ENCODE results near the gene SMIM45.
"Not testable (repeated sequence)": the region's sequence is repeated elsewhere in the genome, so short reads cannot be mapped to it uniquely, and the experiment has no call there.

Gene SMIM45

DNA sequence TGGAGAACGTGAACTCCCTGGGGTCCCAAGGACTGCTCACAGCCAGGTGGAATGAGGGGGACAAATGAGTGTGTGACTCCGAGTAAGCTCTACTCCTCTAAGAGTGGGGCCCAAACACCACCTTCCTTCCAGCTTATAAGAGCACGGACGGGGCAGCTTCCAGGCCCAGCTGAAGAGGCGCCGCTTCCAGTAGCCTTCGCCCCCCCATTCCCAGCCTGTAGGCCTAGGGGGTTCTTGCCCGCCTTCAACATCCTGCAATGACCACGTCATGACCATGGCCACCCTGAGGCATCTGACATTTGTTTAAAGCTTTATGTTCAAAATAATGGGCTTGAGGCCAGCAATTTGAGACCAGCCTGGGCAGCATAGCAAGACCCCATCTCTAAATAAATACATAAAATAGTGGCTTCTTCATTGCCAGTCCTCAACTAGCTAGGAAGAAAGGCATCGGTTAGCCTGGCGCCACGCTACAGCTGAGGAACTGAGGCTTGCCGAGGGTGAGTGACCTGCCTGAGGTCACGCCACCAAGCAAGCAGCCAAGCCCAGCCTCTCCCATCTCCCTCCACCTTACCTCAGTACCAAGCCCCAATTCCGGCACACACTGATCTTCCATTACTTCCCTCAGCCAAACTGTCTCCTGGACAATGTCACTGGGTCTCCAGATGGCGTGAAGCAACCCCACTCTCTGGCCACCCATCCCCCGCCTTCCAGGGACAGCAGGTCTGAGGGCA is 17.5 kb upstream of the SMIM45 start:
- no peaks in the 10 kb centered on the region for H3K9me3 Mint-ChIP-seq
- H3K27me3 Mint-ChIP-seq = no peaks in the 10 kb centered on the region
- no peak for ATAC-seq
- H3K36me3 Mint-ChIP-seq = no peaks in the 10 kb centered on the region
- no peak overlapping the region for H3K4me3 Mint-ChIP-seq
- peaks cover 3 to 5% of the 10 kb centered on the region in 2 donors for H3K4me1 Mint-ChIP-seq (ENCODE audit: low read depth in 2 of 2)
- H3K27ac Mint-ChIP-seq = no peak overlapping the region
- no peak for DNase-seq (ENCODE audit: low spot score)

DNA sequence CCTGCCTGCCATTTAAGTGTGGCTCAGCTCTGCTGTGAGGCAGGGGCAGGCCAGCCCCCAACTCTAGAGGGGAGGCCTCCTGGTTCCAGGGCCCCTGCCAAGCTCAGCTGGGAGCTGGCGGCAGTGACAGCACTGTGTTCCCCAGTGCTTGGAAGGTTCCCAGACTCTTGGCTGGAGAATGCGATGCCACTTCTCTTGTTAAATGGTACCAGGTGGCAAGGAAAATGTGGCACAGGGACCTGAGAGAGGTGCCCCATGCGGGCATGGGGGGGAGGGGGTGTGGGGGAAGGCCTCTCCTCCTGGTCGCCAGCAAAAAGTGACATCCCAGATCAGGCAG is 17.0 kb upstream of the SMIM45 start:
- H3K4me3 Mint-ChIP-seq = no peak overlapping the region
- H3K4me1 Mint-ChIP-seq (ENCODE audit: low read depth in 2 of 2) = peaks cover 8 to 10% of the 10 kb centered on the region in 2 donors
- no peak for ATAC-seq
- no peaks in the 10 kb centered on the region for H3K9me3 Mint-ChIP-seq
- no peaks in the 10 kb centered on the region for H3K36me3 Mint-ChIP-seq
- H3K27me3 Mint-ChIP-seq = no peaks in the 10 kb centered on the region
- H3K27ac Mint-ChIP-seq = no peak overlapping the region
- DNase-seq (ENCODE audit: low spot score) = no peak

DNA sequence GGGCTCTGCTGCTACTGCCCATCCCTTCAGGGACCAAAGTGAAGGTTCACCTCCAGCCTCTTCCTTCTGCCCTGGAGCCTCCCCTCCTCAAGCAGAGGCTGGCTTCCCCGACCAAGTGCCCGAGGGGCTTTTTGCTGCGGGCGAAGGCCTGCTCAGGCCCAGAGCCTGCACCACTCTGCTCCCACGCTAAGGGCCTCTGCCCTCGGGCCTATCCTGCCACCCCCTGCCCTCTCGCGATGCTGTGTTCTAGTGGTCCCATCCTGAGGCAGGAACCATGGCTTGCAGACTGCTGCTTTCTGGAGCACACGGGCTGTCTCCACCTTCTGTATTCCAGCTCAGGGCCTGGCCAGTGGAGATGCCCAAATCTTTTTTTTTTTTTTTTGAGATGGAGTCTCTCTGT is 16.4 kb upstream of the SMIM45 start:
- H3K4me1 Mint-ChIP-seq (ENCODE audit: low read depth in 2 of 2) = peaks cover 14% of the 10 kb centered on the region in 2 donors
- no peaks in the 10 kb centered on the region for H3K36me3 Mint-ChIP-seq
- H3K27ac Mint-ChIP-seq = no peak overlapping the region

DNA sequence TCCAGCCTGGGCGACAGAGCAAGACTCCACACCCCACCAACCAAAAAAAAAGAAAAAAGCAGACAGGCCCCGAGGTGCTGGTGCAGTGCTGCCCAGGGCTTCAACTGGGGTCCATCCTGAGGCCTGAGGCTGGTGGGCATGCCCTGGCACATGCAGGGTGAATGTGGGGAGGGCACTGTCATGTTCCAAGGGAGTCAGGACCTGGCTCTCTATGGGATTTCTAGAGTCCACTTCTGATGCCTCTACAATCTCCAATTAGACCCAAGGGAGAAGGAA is 15.1 kb upstream of the SMIM45 start:
- no peaks in the 10 kb centered on the region for H3K27me3 Mint-ChIP-seq
- no peak for DNase-seq (ENCODE audit: low spot score)
- no peak overlapping the region for H3K27ac Mint-ChIP-seq
- no peaks in the 10 kb centered on the region for H3K36me3 Mint-ChIP-seq
- no peaks in the 10 kb centered on the region for H3K9me3 Mint-ChIP-seq
- H3K4me3 Mint-ChIP-seq = no peak overlapping the region
- peaks cover 21 to 25% of the 10 kb centered on the region in 2 donors for H3K4me1 Mint-ChIP-seq (ENCODE audit: low read depth in 2 of 2)
- no peak for ATAC-seq

More for the DNA sequence above, 16.4 kb upstream of the SMIM45 start:
- DNase-seq (ENCODE audit: low spot score) (no peak), ATAC-seq (no peak)
- no peaks in the 10 kb centered on the region for H3K27me3 Mint-ChIP-seq
- H3K4me3 Mint-ChIP-seq = no peak overlapping the region
- H3K9me3 Mint-ChIP-seq = no peaks in the 10 kb centered on the region

DNA sequence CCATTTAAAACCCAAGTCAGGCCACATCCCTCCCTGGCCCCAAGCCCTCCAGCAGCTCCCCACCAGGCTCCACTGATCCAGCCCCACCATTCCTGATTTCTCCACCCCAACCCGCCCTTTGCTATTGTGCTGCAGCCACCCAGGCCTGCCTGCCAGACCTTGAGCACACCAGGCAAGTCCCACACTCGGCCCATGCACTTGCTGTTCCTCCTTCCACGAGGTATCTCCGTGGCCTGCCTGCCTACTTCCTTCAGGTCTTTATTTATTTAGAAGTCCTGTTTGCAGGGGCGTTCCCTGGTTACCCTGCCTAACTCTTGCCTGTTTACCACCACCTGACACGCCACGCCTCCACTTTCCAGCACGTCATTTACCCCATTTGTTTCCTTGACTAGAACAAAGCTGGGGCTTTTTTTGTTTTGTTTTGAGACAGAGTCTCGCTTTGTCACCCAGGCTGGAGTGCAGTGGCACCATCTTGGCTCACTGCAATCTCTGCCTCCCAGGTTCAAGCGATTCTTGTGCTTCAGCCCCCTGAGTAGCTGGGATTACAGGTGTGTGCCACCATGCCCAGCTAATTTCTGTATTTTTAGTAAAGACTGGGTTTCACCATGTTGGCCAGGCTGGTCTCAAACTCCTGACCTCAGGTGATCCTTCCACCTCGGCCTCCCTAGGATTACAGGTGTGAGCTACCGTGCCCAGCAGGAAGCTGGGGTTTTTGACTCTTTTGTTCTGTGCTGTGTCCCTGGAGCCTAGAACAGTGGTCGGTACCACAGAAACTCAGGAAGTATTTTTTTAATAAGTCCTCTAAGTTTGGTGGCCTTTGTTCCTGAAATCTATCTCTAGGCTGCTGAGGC is 11.7 kb upstream of the SMIM45 start:
- ATAC-seq = peak; percentile 53 to 79
- no peaks in the 10 kb centered on the region for H3K27me3 Mint-ChIP-seq
- H3K4me3 Mint-ChIP-seq = peak overlapping the region; percentile 73
- H3K36me3 Mint-ChIP-seq = peaks cover 5% of the 10 kb centered on the region
- peaks cover 21 to 34% of the 10 kb centered on the region in 2 donors for H3K4me1 Mint-ChIP-seq (ENCODE audit: low read depth in 2 of 2)
- no peak for DNase-seq (ENCODE audit: low spot score)
- H3K9me3 Mint-ChIP-seq = no peaks in the 10 kb centered on the region
- H3K27ac Mint-ChIP-seq = peak overlapping the region; percentile 91 to 95

DNA sequence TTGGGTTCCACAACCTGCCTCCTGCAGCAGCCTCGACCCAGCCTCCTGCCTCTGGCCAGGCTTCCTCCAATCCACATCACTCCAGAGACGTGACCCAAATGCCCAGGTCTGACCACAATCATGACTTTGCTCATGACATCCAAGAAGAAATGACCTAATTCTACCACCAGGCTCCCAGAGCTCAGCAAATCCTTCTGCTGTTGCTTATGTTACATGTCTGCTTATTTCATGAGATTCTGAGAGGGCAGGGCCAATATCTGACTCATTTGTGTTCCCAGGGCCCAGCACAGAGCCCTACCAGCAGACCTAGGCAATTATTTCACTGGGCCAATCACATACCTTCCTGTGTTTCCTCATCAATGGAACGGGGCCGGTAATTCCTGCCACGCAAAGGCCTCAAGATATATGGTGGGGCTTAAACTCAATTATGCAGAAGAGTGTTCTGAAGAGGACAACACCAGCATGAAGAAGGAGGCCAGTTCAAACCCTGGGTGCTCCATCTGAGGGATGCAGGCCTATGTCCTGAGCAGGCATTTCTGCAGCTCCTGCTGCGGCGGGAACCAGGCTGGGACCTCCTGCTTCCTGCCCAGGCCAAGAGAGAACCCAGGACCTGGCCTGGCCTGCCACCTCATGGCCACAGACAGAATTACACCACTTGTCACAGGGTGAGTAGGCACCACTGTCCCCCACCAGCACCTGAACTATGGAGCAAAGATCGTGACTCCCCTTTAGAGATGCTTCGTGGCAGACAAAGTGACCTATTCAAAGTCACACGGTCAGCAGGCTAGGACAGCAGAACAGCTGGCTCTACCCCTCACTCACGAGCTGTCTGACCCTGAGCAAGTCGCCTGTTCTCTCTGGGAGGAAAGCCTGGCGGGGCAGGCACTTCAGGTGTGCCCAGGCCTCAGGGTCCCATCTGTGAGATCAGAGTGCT is 10.9 kb upstream of the SMIM45 start:
- Mint-ChIP-seq H3K27me3 (no peaks in the 10 kb centered on the region), H3K4me1 (ENCODE audit: low read depth in 2 of 2) (peaks cover 27 to 41% of the 10 kb centered on the region in 2 donors), H3K36me3 (peaks cover 12% of the 10 kb centered on the region), H3K27ac (peak overlapping the region; percentile 91 to 95), H3K9me3 (no peaks in the 10 kb centered on the region), H3K4me3 (peak overlapping the region; percentile 44)
- DNase-seq (ENCODE audit: low spot score) (peak; percentile 80), ATAC-seq (peak; percentile 82 to 91)

DNA sequence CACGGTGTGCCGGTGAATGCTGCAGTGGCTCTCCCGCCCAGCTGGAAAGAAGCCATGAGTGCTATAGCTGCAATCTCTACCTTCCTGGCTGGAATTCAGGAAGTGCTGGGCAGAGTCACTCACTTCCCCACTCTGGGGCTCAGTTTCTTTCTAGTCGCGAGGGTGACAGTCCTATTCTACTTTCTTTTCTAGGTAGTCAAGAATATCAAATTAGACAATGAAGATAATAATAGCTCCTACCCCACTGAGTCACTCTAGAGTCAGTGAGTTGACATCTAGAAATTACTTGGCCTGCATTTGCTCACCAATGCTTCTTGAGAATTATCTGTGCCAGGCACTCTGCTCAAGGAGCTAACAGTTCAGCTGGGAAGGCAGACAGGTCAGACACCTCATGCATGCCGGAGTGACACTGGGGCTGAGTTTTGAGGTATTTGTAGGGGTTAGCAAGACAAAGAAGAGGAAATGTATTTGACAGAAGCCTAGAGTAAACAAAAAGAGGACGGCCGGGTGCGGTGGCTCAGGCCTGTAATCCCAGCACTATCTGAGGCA is 8.2 kb upstream of the SMIM45 start:
- H3K27ac Mint-ChIP-seq = no peak overlapping the region
- H3K4me1 Mint-ChIP-seq (ENCODE audit: low read depth in 2 of 2) = peaks cover 30 to 47% of the 10 kb centered on the region in 2 donors

DNA sequence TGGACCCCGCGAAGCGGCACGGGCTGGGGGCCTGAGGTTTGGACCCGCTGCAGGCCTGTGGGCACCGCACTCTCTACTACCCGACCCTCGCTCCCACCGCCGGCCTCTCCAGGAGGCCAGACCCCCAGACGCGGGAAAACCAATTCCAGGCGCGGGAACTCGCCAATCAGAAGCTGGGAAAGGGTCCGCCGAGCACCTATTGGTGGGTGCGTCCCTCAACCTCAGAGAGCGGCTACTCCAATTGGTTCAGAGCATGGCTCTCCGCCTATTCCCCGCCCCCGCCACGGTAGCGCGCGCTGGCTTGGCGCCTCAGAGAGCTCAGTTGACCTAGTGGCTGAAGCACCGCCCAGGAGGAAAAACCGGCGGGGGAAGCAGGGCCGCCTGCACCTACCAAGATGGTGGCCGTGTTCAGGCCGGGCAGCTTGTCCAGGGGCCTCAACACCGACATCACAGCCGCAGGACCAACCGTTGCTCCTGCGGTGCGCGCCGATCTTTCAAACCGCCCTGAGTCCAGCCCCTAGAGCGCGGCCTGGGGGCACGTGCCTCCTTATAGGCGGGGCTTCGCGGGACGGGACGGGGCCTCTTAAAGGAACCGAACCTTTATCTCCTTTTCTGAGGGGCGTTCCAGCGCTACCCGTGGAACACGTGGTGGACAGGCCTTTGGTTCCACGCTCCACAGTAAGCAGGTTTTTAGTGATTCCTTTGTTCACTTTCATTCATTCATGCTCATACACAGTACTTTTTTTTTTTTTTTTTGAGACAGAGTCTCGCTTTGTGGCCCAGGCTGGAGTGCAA is 5.1 kb upstream of the SMIM45 start, which contains the start of gene CENPM:
CENPM (minus strand) TSS at position 524 of the 795 bp plus-strand sequence; CDS start at position 448, 76 bp downstream.
- Mint-ChIP-seq H3K36me3 (peaks cover 12% of the 10 kb centered on the region), H3K9me3 (no peaks in the 10 kb centered on the region), H3K4me3 (peak within 1 kb of the TSS; percentile 99), H3K4me1 (ENCODE audit: low read depth in 2 of 2) (peaks cover 10 to 22% of the 10 kb centered on the region in 2 donors), H3K27me3 (no peaks in the 10 kb centered on the region), H3K27ac (peak within 1 kb of the TSS; percentile 82 to 87)
- ATAC-seq (peak; percentile 98 to 99), DNase-seq (ENCODE audit: low spot score) (peak; percentile 95)

More for the DNA sequence above, 8.2 kb upstream of the SMIM45 start:
- ATAC-seq = no peak
- no peaks in the 10 kb centered on the region for H3K27me3 Mint-ChIP-seq
- H3K36me3 Mint-ChIP-seq = peaks cover 12% of the 10 kb centered on the region
- no peak for DNase-seq (ENCODE audit: low spot score)
- peak overlapping the region; percentile 56 for H3K4me3 Mint-ChIP-seq
- H3K9me3 Mint-ChIP-seq = no peaks in the 10 kb centered on the region

DNA sequence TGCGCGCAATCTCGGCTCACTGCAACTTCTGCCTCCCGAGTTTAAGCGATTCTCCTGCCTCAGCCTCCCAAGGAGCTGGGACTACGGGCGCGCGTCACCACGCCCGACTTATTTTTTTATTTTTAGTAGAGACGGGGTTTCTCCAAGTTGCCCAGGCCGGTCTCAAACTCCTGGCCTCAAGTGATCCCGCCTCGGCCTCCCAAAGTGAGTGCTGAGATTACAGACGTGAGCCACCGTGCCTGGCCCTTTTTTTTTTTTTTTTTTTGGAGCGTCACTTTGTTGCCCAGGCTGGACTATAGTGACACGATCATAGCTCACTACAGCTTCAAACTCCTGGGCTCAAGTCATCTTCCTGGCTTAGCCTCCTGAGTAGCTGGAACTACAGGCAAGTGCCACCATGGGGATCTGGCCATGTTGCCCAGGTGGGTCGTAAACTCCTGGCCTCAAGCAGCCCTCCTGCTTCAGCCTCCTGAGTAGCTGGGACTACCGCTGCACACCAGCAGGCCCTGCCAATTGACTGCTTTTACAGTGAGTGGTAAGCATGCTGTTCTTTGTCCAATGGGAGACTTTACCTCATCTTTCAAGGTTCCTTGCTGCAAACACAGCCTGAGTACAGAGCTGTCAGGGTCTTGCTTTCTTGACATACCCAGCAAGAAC is 4.4 kb upstream of the SMIM45 start:
- ATAC-seq = no peak
- Mint-ChIP-seq H3K36me3 (peaks cover 12% of the 10 kb centered on the region), H3K9me3 (no peaks in the 10 kb centered on the region), H3K4me1 (ENCODE audit: low read depth in 2 of 2) (peaks cover 10 to 22% of the 10 kb centered on the region in 2 donors), H3K4me3 (peak overlapping the region; percentile 99), H3K27me3 (no peaks in the 10 kb centered on the region), H3K27ac (peak overlapping the region; percentile 82 to 87)
- DNase-seq (ENCODE audit: low spot score) = no peak

DNA sequence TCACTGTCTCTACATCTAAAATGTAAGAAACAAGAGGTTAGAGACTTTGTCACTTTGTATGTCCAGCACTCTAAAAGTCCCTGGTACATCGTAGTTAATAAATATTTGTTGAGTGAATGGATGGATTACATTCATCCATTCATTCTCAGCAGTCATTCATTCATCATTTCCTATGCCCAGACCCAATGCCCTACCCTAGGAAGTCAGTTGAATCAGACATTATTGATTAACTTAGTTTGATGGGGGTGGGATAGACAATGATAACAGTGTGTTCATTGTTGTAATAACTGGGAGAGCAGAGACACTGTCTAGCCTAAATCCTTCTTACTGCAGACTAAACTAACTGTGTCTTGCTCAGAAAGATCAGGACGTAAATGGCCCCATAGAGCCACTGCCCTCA is 3.8 kb upstream of the SMIM45 start:
- Mint-ChIP-seq H3K4me1 (ENCODE audit: low read depth in 2 of 2) (peaks cover 10 to 22% of the 10 kb centered on the region in 2 donors), H3K27me3 (no peaks in the 10 kb centered on the region), H3K36me3 (peaks cover 12% of the 10 kb centered on the region), H3K9me3 (no peaks in the 10 kb centered on the region), H3K27ac (no peak overlapping the region), H3K4me3 (peak overlapping the region; percentile 99)
- no peak for ATAC-seq
- no peak for DNase-seq (ENCODE audit: low spot score)

DNA sequence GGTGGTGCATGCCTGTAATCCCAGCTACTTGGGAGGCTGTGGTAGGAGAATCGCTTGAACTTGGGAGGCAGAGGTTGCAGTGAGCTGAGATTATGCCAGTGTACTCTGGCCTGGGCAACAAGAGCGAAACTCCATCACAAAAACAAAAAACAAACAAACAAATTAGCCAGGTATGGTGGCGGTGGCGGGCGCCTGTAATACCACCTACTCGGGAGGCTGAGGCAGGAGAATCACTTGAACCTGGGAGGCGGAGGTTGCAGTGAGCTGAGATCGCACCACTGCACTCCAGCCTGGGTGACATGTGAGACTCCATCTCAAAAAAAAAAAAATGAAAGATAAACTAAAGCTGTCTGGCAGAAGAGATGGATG is 3.0 kb upstream of the SMIM45 start:
- DNase-seq (ENCODE audit: low spot score); H3K9me3 Mint-ChIP-seq; ATAC-seq; H3K36me3 Mint-ChIP-seq; H3K27me3 Mint-ChIP-seq; H3K4me3 Mint-ChIP-seq: not testable (repeated sequence)
- Mint-ChIP-seq H3K4me1 (ENCODE audit: low read depth in 2 of 2) (peaks cover 10 to 15% of the 10 kb centered on the region in 2 donors), H3K27ac (peak overlapping the region in 1 of 2 donors; percentile 42)

DNA sequence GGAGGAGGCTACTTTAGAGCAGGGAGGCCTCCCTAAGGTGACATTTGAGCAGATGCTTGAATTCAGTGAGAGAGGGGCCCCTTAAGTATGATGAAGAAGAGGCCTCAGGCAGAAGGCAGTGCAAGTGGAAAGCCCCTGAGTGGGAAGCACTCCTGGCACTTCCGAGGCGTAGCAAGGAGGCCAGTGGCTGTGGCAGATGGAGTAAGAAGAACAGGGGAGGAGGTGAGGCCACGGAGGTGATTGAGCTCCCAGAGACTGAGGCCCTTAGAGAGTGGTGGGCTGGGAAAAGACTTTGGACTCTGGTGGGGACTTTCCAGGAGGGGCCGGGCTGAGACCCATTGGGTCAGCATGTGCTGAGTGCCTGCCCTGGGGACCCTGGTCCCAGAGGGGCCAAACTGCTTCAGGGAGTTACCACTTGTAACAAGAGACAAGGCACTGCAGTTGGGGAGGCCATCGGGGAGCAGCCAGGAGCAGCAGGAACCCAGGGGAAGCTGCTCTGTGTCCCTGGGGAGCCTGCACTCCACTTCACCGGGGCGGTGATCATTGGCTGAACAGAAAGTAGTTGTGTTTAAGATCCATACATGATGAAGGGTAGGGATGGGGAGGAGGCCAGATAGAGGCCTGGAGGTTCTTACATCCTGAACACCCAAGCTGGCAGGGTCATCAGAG is 2.5 kb upstream of the SMIM45 start:
- DNase-seq (ENCODE audit: low spot score) = no peak
- Mint-ChIP-seq H3K9me3 (no peaks in the 10 kb centered on the region), H3K4me3 (no peak overlapping the region), H3K27ac (peak overlapping the region in 1 of 2 donors; percentile 42), H3K36me3 (peaks cover 7% of the 10 kb centered on the region), H3K27me3 (no peaks in the 10 kb centered on the region), H3K4me1 (ENCODE audit: low read depth in 2 of 2) (peaks cover 10 to 14% of the 10 kb centered on the region in 2 donors)
- ATAC-seq = no peak

Data from natural killer cell treated with Interleukin-12 subunit alpha and Interleukin-12 subunit beta and Interleukin-15 and Interleukin-18, amount 100 ng/mL, for 72 hours (primary cell).